Endodermal cell (in vitro differentiated cells): ENCODE measurements around the gene TNFRSF1A. TPM values are rescaled to one million over a fixed set of nuclear protein-coding genes. Genes with fewer than 3 reads are reported as not detected.

ENCODE experiments used
- DNase-seq: peaks from one replicate; pipeline ENCODE4 v3.0.0-alpha.2; 2017
- H3K27ac ChIP-seq: 2 replicates; pipeline ENCODE4 v1.5.1; 2013; ENCODE audit warnings: mild to moderate bottlenecking, low read depth, low read length, moderate library complexity
- H3K27me3 ChIP-seq: 2 replicates; pipeline ENCODE4 v1.6.1; 2013; ENCODE audit warnings: mild to moderate bottlenecking, low read length, moderate library complexity; ENCODE audit not compliant: insufficient read depth, control insufficient read depth, poor library complexity, severe bottlenecking
- H3K36me3 ChIP-seq: 2 replicates; pipeline ENCODE4 v1.7.0; 2013; ENCODE audit warnings: mild to moderate bottlenecking, low read length, moderate library complexity; ENCODE audit not compliant: control insufficient read depth, insufficient read depth
- H3K4me1 ChIP-seq: one replicate; pipeline ENCODE4 v1.7.0; 2013; ENCODE audit warnings: low read length; ENCODE audit not compliant: control insufficient read depth, insufficient read depth
- H3K4me3 ChIP-seq: 2 replicates; pipeline ENCODE4 v1.5.1; 2013; ENCODE audit warnings: mild to moderate bottlenecking, low read length, moderate library complexity
- H3K9ac ChIP-seq: 2 replicates; pipeline ENCODE4 v1.6.1; 2013; ENCODE audit warnings: mild to moderate bottlenecking, low read length, moderate library complexity; ENCODE audit not compliant: poor library complexity, severe bottlenecking; ENCODE audit errors: extremely low read depth
- H3K9me3 ChIP-seq: 2 replicates; pipeline ENCODE4 v1.6.1; 2013; ENCODE audit warnings: mild to moderate bottlenecking, low read length, moderate library complexity; ENCODE audit not compliant: control insufficient read depth
- H3K27ac Mint-ChIP-seq: 2 replicates; pipeline ENCODE4 v1.8.0; 2020; ENCODE audit warnings: mixed read lengths
- H3K27me3 Mint-ChIP-seq: 2 replicates; pipeline ENCODE4 v1.8.0; 2021; ENCODE audit warnings: mild to moderate bottlenecking, mixed read lengths; ENCODE audit not compliant: insufficient read depth
- H3K36me3 Mint-ChIP-seq: 2 replicates; pipeline ENCODE4 v1.8.0; 2020; ENCODE audit warnings: low read depth, mixed read lengths
- H3K4me1 Mint-ChIP-seq: 2 replicates; pipeline ENCODE4 v1.8.0; 2020; ENCODE audit warnings: mixed read lengths
- H3K4me3 Mint-ChIP-seq: 2 replicates; pipeline ENCODE4 v1.8.0; 2020; ENCODE audit warnings: mild to moderate bottlenecking, moderate library complexity, mixed read lengths
- H3K9me3 Mint-ChIP-seq: 2 replicates; pipeline ENCODE4 v1.8.0; 2020; ENCODE audit warnings: mild to moderate bottlenecking, mixed read lengths
- WGBS, 2 experiments: methylation state at CpG; one replicate each; pipeline versions ENCODE4 v1.1.5 to v1.1.7; 2013; ENCODE audit warnings: missing lambda C conversion rate in 2 of 2, mixed read lengths in 1 of 2; ENCODE audit not compliant: insufficient coverage in 1 of 2, insufficient read length in 1 of 2; 5-methylcytosine and 5-hydroxymethylcytosine counted together
- total RNA-seq, 2 donors: library from RNA; stranded (reverse); fragmentation: NEBNext Ultra II Directional in 1 of 2; extraction: Animal tissue kit (Norgen Biotek cat#: 25700) in 1 of 2; gene quantifications; 2 replicates in 1 of 2; 3 replicates in 1 of 2; pipeline ENCODE4 v1.2.1, GENCODE V29; 2021
- TF ChIP-seq, protein P1 (sequence below): fragments of 200-600 bp; sonication (generic); conservative IDR thresholded peaks from 2 replicates; pipeline ENCODE4 v1.5.0; 2021; ENCODE audit warnings: antibody characterized with exemption, mild to moderate bottlenecking

Gene TNFRSF1A
- total RNA-seq, 2 donors from 2014 or later: 43.2 to 86.2 TPM

DNA sequence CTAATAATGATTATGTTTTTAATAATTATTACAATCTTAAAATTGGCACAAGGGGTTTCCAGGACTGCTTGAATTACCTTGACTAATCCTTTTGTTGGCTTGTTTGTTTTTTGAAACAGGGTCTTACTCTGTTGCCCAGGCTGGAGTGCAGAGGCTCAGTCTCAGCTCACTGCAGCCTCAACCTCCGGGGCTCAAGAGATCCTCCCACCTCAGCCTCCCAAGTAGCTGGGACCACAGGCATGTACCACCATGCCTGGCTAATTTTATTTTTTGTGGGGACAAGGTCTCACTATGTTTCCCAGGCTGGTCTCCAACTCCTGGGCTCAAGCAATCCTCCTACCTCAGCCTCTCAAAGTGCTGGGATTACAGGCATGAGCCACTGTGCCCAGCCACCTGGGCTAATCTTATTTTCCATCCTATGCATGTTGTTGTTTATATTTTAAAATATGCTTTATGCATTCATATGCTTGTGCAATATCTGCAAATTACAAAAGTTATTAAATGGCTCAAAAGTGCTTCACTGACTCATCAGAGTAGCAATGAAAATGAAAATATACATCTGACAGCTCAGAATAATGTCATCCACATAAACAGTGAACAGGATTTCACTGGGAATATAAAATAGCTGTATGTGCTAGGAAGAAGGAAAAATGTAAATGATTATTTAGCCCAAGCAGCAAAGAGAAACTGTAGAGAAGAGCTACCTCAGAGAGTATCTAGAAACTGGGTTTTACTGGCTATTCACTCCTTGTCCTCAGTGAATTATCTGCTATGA is 56.2 kb downstream of the TNFRSF1A start:
- Mint-ChIP-seq H3K4me3 (no peak overlapping the region), H3K9me3 (peaks cover 15% of the 10 kb centered on the region), H3K27me3 (peaks cover 10% of the 10 kb centered on the region), H3K36me3 (peaks cover 2% of the 10 kb centered on the region), H3K27ac (no peak overlapping the region), H3K4me1 (peaks cover 12% of the 10 kb centered on the region)
- TF ChIP-seq, protein P1, sequence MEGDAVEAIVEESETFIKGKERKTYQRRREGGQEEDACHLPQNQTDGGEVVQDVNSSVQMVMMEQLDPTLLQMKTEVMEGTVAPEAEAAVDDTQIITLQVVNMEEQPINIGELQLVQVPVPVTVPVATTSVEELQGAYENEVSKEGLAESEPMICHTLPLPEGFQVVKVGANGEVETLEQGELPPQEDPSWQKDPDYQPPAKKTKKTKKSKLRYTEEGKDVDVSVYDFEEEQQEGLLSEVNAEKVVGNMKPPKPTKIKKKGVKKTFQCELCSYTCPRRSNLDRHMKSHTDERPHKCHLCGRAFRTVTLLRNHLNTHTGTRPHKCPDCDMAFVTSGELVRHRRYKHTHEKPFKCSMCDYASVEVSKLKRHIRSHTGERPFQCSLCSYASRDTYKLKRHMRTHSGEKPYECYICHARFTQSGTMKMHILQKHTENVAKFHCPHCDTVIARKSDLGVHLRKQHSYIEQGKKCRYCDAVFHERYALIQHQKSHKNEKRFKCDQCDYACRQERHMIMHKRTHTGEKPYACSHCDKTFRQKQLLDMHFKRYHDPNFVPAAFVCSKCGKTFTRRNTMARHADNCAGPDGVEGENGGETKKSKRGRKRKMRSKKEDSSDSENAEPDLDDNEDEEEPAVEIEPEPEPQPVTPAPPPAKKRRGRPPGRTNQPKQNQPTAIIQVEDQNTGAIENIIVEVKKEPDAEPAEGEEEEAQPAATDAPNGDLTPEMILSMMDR: no peak
- no peak overlapping the region for H3K27ac ChIP-seq
- H3K27me3 ChIP-seq: no peaks in the 10 kb centered on the region
- WGBS, 2 experiments: 41 to 67% methylated on average over 1 of the region's 1 CpG
- no peak overlapping the region for H3K9ac ChIP-seq
- no peak for DNase-seq
- peaks cover 6% of the 10 kb centered on the region for H3K9me3 ChIP-seq
- H3K4me3 ChIP-seq: no peak overlapping the region
- H3K4me1 ChIP-seq: no peaks in the 10 kb centered on the region
- H3K36me3 ChIP-seq: no peaks in the 10 kb centered on the region

GRCh38 chr12:6285063-6285477 is 56.8 kb downstream of the TNFRSF1A start:
- Histone ChIP-seq H3K4me1 (no peaks in the 10 kb centered on the region), H3K27me3 (no peaks in the 10 kb centered on the region), H3K9me3 (peaks cover 6% of the 10 kb centered on the region), H3K4me3 (no peak overlapping the region), H3K9ac (no peak overlapping the region), H3K27ac (no peak overlapping the region), H3K36me3 (no peaks in the 10 kb centered on the region)
- no peak overlapping the region for H3K4me3 Mint-ChIP-seq
- H3K36me3 Mint-ChIP-seq: peaks cover 2% of the 10 kb centered on the region
- peaks cover 16% of the 10 kb centered on the region for H3K4me1 Mint-ChIP-seq
- DNase-seq: peak; percentile 93
- TF ChIP-seq, protein P1: peak; percentile 100
- peaks cover 10% of the 10 kb centered on the region for H3K27me3 Mint-ChIP-seq
- H3K27ac Mint-ChIP-seq: peak overlapping the region; percentile 80
- 24 to 28% methylated on average over 8 of the region's 8 CpGs for WGBS, 2 experiments
- peaks cover 15% of the 10 kb centered on the region for H3K9me3 Mint-ChIP-seq

DNA sequence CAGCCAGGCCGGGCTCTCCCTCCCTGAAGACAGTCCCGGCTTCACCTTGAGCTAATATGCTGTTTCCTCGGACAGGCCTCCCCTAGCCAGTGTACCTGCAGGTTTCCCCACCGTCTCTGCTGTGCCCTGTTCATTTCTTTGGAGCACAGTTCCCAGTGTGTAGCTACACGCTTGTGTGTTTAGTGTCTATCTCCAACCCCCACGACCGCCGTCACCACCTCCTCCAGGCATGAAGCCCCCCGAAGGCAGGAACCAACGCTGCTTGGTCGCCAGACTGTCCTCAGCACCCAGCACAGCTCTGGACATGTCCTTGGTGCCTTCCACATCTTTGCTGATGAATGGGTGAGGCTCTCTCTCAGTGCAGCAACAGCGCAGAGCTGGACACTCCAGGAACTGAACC is 57.6 kb downstream of the TNFRSF1A start:
- H3K36me3 Mint-ChIP-seq: no peaks in the 10 kb centered on the region
- H3K9me3 Mint-ChIP-seq: peaks cover 7% of the 10 kb centered on the region
- Histone ChIP-seq H3K4me1 (no peaks in the 10 kb centered on the region), H3K27me3 (peaks cover 6% of the 10 kb centered on the region), H3K9me3 (no peaks in the 10 kb centered on the region), H3K4me3 (no peak overlapping the region), H3K36me3 (no peaks in the 10 kb centered on the region), H3K9ac (no peak overlapping the region), H3K27ac (no peak overlapping the region)
- H3K27ac Mint-ChIP-seq: no peak overlapping the region
- TF ChIP-seq, protein P1: no peak
- H3K4me3 Mint-ChIP-seq: no peak overlapping the region
- WGBS, 2 experiments: 88% methylated on average over 9 to 12 of the region's 12 CpGs
- H3K27me3 Mint-ChIP-seq: peaks cover 13% of the 10 kb centered on the region
- peak; percentile 63 for DNase-seq
- peaks cover 24% of the 10 kb centered on the region for H3K4me1 Mint-ChIP-seq
